OCI-LY1 (cell line): ENCODE results near the gene RBBP6.

Experiments used
- H2AFZ ChIP-seq: fragments of 200-600 bp; sonication (generic), shearing (Covaris generic); 2 replicates; pipeline ENCODE4 v1.6.0; 2014; ENCODE audit warnings: antibody characterized with exemption, mild to moderate bottlenecking, low read length
- H3F3A ChIP-seq: fragments of 200-600 bp; sonication (generic), shearing (Covaris generic); 2 replicates; pipeline ENCODE4 v1.6.0; 2014; ENCODE audit warnings: mild to moderate bottlenecking, antibody characterized with exemption, low read length, moderate library complexity; ENCODE audit not compliant: insufficient read depth
- H3K27ac ChIP-seq: fragments of 200-600 bp; sonication (generic); 2 replicates; pipeline ENCODE4 v1.5.1; 2014; ENCODE audit warnings: low read length, mixed run types, mild to moderate bottlenecking, low read depth; ENCODE audit not compliant: poor library complexity, severe bottlenecking
- H3K27me3 ChIP-seq: fragments of 200-600 bp; sonication (generic); 2 replicates; pipeline ENCODE4 v1.6.0; 2014; ENCODE audit warnings: antibody characterized with exemption, mild to moderate bottlenecking, low read length, moderate library complexity; ENCODE audit not compliant: insufficient read depth
- H3K36me3 ChIP-seq: fragments of 200-600 bp; sonication (generic); 2 replicates; pipeline ENCODE4 v1.6.1; 2014; ENCODE audit warnings: mild to moderate bottlenecking, antibody characterized with exemption, low read length, moderate library complexity, mixed read lengths; ENCODE audit not compliant: insufficient read depth
- H3K4me1 ChIP-seq: fragments of 200-600 bp; sonication (generic); 2 replicates; pipeline ENCODE4 v1.5.1; 2014; ENCODE audit warnings: mild to moderate bottlenecking, low read length, moderate library complexity; ENCODE audit not compliant: insufficient read depth, severe bottlenecking
- H3K4me2 ChIP-seq: fragments of 200-600 bp; sonication (generic), shearing (Covaris generic); 2 replicates; pipeline ENCODE4 v1.6.1; 2014; ENCODE audit warnings: low read length
- H3K4me3 ChIP-seq: fragments of 200-600 bp; sonication (generic); 2 replicates; pipeline ENCODE4 v1.5.1; 2014; ENCODE audit warnings: low read length, low read depth, mild to moderate bottlenecking, mixed read lengths; ENCODE audit not compliant: poor library complexity, severe bottlenecking
- H3K79me2 ChIP-seq: fragments of 200-600 bp; shearing (Covaris generic); 2 replicates; pipeline ENCODE4 v1.6.1; 2016; ENCODE audit warnings: mixed run types, low read length, mixed read lengths; ENCODE audit not compliant: insufficient read depth
- H3K9ac ChIP-seq: fragments of 200-600 bp; sonication (generic), shearing (Covaris generic); 2 replicates; pipeline ENCODE4 v1.6.1; 2014; ENCODE audit warnings: mild to moderate bottlenecking, low read length, mixed read lengths
- H3K9me2 ChIP-seq: fragments of 200-600 bp; sonication (generic), shearing (Covaris generic); 2 replicates; pipeline ENCODE4 v1.6.1; 2014; ENCODE audit warnings: low read depth, mild to moderate bottlenecking, low read length, mixed read lengths
- H3K9me3 ChIP-seq: fragments of 200-600 bp; shearing (Covaris generic); 2 replicates; pipeline ENCODE4 v1.6.1; 2014; ENCODE audit warnings: low read length, mixed read lengths
- H4K20me1 ChIP-seq: fragments of 200-600 bp; sonication (generic), shearing (Covaris generic); 2 replicates; pipeline ENCODE4 v1.6.0; 2016; ENCODE audit warnings: mild to moderate bottlenecking, low read length; ENCODE audit not compliant: insufficient read depth
- EZH2 ChIP-seq: fragments of 200-600 bp; sonication (generic), shearing (Covaris generic); IDR thresholded peaks from 2 replicates; pipeline ENCODE4 v1.8.0; 2017; ENCODE audit warnings: borderline replicate concordance, mixed run types, mild to moderate bottlenecking, antibody characterized with exemption, low read length, moderate library complexity, mixed read lengths
- TF ChIP-seq, protein P1 (sequence below): fragments of 200-600 bp; sonication (generic), shearing (Covaris generic); IDR thresholded peaks from 2 replicates; pipeline ENCODE4 v1.5.1; 2017; ENCODE audit warnings: mild to moderate bottlenecking, antibody characterized with exemption, low read length, moderate library complexity, mixed read lengths

The RBBP6 gene

DNA sequence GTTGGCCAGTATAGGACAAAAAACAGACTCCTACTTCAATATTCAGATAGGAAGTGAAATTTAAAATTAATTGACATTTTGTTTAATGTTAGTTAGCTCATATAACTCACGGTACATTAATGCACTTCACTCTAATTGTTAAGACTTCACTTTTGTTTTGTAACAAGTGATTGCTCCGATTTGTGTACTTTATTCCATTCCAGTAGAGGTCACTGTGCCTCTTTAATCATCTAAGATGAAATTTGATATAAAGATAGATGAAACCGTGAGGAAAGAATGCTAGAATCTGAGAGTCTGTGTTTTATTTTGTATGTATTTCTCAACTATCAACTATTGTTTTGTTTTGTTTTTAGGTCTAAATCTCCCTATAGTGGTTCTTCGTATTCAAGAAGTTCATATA is 29.0 kb downstream of the RBBP6 start:
- TF ChIP-seq EZH2 = no peak
- TF ChIP-seq, protein P1, sequence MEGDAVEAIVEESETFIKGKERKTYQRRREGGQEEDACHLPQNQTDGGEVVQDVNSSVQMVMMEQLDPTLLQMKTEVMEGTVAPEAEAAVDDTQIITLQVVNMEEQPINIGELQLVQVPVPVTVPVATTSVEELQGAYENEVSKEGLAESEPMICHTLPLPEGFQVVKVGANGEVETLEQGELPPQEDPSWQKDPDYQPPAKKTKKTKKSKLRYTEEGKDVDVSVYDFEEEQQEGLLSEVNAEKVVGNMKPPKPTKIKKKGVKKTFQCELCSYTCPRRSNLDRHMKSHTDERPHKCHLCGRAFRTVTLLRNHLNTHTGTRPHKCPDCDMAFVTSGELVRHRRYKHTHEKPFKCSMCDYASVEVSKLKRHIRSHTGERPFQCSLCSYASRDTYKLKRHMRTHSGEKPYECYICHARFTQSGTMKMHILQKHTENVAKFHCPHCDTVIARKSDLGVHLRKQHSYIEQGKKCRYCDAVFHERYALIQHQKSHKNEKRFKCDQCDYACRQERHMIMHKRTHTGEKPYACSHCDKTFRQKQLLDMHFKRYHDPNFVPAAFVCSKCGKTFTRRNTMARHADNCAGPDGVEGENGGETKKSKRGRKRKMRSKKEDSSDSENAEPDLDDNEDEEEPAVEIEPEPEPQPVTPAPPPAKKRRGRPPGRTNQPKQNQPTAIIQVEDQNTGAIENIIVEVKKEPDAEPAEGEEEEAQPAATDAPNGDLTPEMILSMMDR = peak; percentile 21; the same call in 1 of the 2 replicates
- H3K9me3 ChIP-seq = peaks cover 2% of the 10 kb centered on the region; the same call in 1 of the 2 replicates
- H3K4me1 ChIP-seq = no peaks in the 10 kb centered on the region
- no peaks in the 10 kb centered on the region for H3K9me2 ChIP-seq
- H3K36me3 ChIP-seq = peaks cover 95% of the 10 kb centered on the region
- H3K27ac ChIP-seq = no peak overlapping the region
- no peaks in the 10 kb centered on the region for H4K20me1 ChIP-seq
- no peak overlapping the region for H3K4me3 ChIP-seq
- H3K9ac ChIP-seq = no peak overlapping the region
- no peaks in the 10 kb centered on the region for H3F3A ChIP-seq
- H3K27me3 ChIP-seq = no peaks in the 10 kb centered on the region
- no peak overlapping the region for H2AFZ ChIP-seq
- no peak overlapping the region for H3K4me2 ChIP-seq
- no peaks in the 10 kb centered on the region for H3K79me2 ChIP-seq

DNA sequence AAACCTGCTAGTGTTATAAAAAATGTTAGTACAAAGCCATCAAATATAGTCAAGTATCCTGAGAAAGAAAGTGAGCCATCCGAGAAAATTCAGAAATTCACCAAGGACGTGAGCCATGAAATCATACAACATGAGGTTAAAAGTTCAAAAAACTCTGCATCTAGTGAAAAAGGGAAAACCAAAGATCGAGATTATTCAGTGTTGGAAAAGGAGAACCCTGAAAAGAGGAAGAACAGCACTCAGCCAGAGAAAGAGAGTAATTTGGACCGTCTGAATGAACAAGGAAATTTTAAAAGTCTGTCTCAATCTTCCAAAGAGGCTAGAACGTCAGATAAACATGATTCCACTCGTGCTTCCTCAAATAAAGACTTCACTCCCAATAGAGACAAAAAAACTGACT is 31.7 kb downstream of the RBBP6 start:
- Histone ChIP-seq H3F3A (no peaks in the 10 kb centered on the region), H3K36me3 (peaks cover 69% of the 10 kb centered on the region)

DNA sequence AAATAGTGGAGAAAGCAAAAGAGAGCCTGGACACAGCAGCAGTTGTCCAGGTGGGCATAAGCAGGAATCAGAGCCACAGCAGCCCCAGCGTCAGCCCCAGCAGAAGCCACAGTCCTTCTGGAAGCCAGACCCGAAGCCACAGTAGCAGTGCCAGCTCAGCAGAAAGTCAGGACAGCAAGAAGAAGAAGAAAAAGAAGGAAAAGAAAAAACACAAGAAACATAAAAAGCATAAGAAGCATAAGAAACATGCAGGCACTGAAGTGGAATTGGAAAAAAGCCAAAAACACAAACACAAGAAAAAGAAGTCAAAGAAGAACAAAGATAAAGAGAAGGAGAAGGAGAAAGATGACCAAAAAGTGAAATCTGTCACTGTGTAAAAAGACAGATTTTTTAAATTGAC is 32.7 kb downstream of the RBBP6 start:
- Histone ChIP-seq H3K4me2 (no peak overlapping the region), H3K4me1 (no peaks in the 10 kb centered on the region), H3K9ac (no peak overlapping the region), H3K9me2 (no peaks in the 10 kb centered on the region), H3K27me3 (no peaks in the 10 kb centered on the region), H3K79me2 (no peaks in the 10 kb centered on the region), H3K27ac (no peak overlapping the region), H3K4me3 (no peak overlapping the region), H3K9me3 (peaks cover 2% of the 10 kb centered on the region; the same call in 1 of the 2 replicates), H4K20me1 (no peaks in the 10 kb centered on the region), H2AFZ (no peak overlapping the region), H3K36me3 (peaks cover 59% of the 10 kb centered on the region), H3F3A (no peaks in the 10 kb centered on the region)
- no peak for TF ChIP-seq EZH2
- TF ChIP-seq, protein P1 = no peak

More for the DNA sequence above, 31.7 kb downstream of the RBBP6 start:
- Histone ChIP-seq H3K4me3 (no peak overlapping the region), H3K4me2 (no peak overlapping the region), H3K27me3 (no peaks in the 10 kb centered on the region), H3K9me3 (peaks cover 2% of the 10 kb centered on the region; the same call in 1 of the 2 replicates), H3K79me2 (no peaks in the 10 kb centered on the region), H3K4me1 (no peaks in the 10 kb centered on the region), H3K9me2 (no peaks in the 10 kb centered on the region), H3K27ac (no peak overlapping the region), H2AFZ (no peak overlapping the region), H3K9ac (no peak overlapping the region), H4K20me1 (no peaks in the 10 kb centered on the region)
- TF ChIP-seq, protein P1 = no peak
- no peak for TF ChIP-seq EZH2
